Thoracic aorta (tissue), 2 donors: ENCODE data around the gene SLC6A9. TPM values are rescaled to one million over a fixed set of nuclear protein-coding genes. Genes with fewer than 3 reads are reported as not detected.
A peak's percentile ranks its signal among the peaks of the same experiment; 100 is the strongest.

ENCODE experiments used
- ATAC-seq: fragments of 150-250 bp; one replicate; pipeline ENCODE4 v1.8.0; 2017; ENCODE audit warnings: low read depth; ENCODE audit not compliant: insufficient number of reproducible peaks, low FRiP score
- DNase-seq: peaks from one replicate; pipeline ENCODE4 v3.0.0-alpha.2; 2020; ENCODE audit warnings: low spot score
- H3K27ac ChIP-seq, 2 donors: fragments of 200-600 bp; sonication (generic); 1 replicate in 1 of 2; 2 replicates in 1 of 2; pipeline ENCODE4 v1.5.1; 2016; ENCODE audit warnings: mild to moderate bottlenecking in 2 of 2, moderate library complexity in 2 of 2
- H3K27me3 ChIP-seq: fragments of 200-600 bp; sonication (generic); replicated peaks from 2 replicates; pipeline ENCODE4 v1.6.0; 2016; ENCODE audit warnings: mild to moderate bottlenecking; ENCODE audit not compliant: insufficient read depth
- H3K36me3 ChIP-seq: fragments of 200-600 bp; sonication (generic); one replicate; pipeline ENCODE4 v1.5.1; 2016
- H3K4me1 ChIP-seq, 2 donors: fragments of 200-600 bp; sonication (generic); 1 replicate in 1 of 2; 2 replicates in 1 of 2; pipeline versions ENCODE4 v1.5.1 to v1.6.0; 2016; ENCODE audit warnings: low read depth in 2 of 2, mild to moderate bottlenecking in 1 of 2; ENCODE audit not compliant: control insufficient read depth in 1 of 2
- H3K4me3 ChIP-seq: fragments of 200-600 bp; sonication (generic); 2 replicates; pipeline ENCODE4 v1.5.1; 2016; ENCODE audit warnings: mild to moderate bottlenecking
- H3K9me3 ChIP-seq: fragments of 200-600 bp; sonication (generic); 2 replicates; pipeline ENCODE4 v1.5.1; 2016
- CTCF ChIP-seq: fragments of 200-600 bp; sonication (generic); IDR thresholded peaks from one replicate; pipeline ENCODE4 v1.5.1; 2019; ENCODE audit warnings: antibody characterized with exemption
- total RNA-seq, 2 donors: library from RNA; depleted of rRNA; stranded (reverse); fragments of >200 nt; gene quantifications; one replicate each; pipeline versions ENCODE4 v1.1.0 to v1.2.3, GENCODE V29; 2016

SLC6A9 gene
- total RNA-seq, 2 donors from 2014 or later: 15.0 to 26.8 TPM

- TF ChIP-seq CTCF: no peak
- no peak for ATAC-seq
- DNase-seq: no peak
- no peaks in the 10 kb centered on the region for H3K27me3 ChIP-seq
- H3K36me3 ChIP-seq: no peaks in the 10 kb centered on the region
- H3K4me1 ChIP-seq: peaks cover 12 to 20% of the 10 kb centered on the region in 2 donors
- H3K27ac ChIP-seq: peak overlapping the region; percentile 80 to 82
- peak overlapping the region; percentile 98 for H3K4me3 ChIP-seq
- H3K9me3 ChIP-seq: no peaks in the 10 kb centered on the region
Measured at GRCh38 chr1:44029260-44029910, 1.9 kb downstream of the SLC6A9 start.

- Histone ChIP-seq H3K4me1 (peaks cover 12 to 20% of the 10 kb centered on the region in 2 donors), H3K4me3 (no peak overlapping the region), H3K27ac (no peak overlapping the region), H3K36me3 (no peaks in the 10 kb centered on the region), H3K9me3 (no peaks in the 10 kb centered on the region), H3K27me3 (no peaks in the 10 kb centered on the region)
- no peak for ATAC-seq
- no peak for DNase-seq
- no peak for TF ChIP-seq CTCF
Measured at GRCh38 chr1:44027320-44027719, 3.9 kb downstream of the SLC6A9 start.

GRCh38 chr1:44025816-44026215, 5.4 kb downstream of the SLC6A9 start:
- no peak overlapping the region for H3K27ac ChIP-seq
- H3K4me1 ChIP-seq: peaks cover 5 to 10% of the 10 kb centered on the region in 2 donors
- TF ChIP-seq CTCF: no peak
- no peaks in the 10 kb centered on the region for H3K9me3 ChIP-seq
- no peaks in the 10 kb centered on the region for H3K36me3 ChIP-seq
- DNase-seq (no peak), ATAC-seq (no peak)
- H3K27me3 ChIP-seq: no peaks in the 10 kb centered on the region
- H3K4me3 ChIP-seq: no peak overlapping the region

- Histone ChIP-seq H3K27me3 (no peaks in the 10 kb centered on the region), H3K4me1 (peaks cover 5 to 17% of the 10 kb centered on the region in 2 donors), H3K4me3 (no peak overlapping the region), H3K9me3 (no peaks in the 10 kb centered on the region), H3K27ac (no peak overlapping the region), H3K36me3 (no peaks in the 10 kb centered on the region)
- TF ChIP-seq CTCF: no peak
- DNase-seq (no peak), ATAC-seq (no peak)
Measured at GRCh38 chr1:44024903-44025525, 6.2 kb downstream of the SLC6A9 start.

GRCh38 chr1:44024031-44024902, 7.0 kb downstream of the SLC6A9 start:
- no peaks in the 10 kb centered on the region for H3K27me3 ChIP-seq
- peaks cover 2 to 20% of the 10 kb centered on the region in 2 donors for H3K4me1 ChIP-seq
- DNase-seq (no peak), ATAC-seq (no peak)
- H3K9me3 ChIP-seq: no peaks in the 10 kb centered on the region
- H3K36me3 ChIP-seq: no peaks in the 10 kb centered on the region
- H3K27ac ChIP-seq: no peak overlapping the region
- no peak for TF ChIP-seq CTCF
- no peak overlapping the region for H3K4me3 ChIP-seq
